Stimulated activated CD8-positive, alpha-beta memory T cell treated with anti-CD3 and anti-CD28 coated beads, Interleukin-7, amount 100 ng/mL, for 4 hours (primary cell): ENCODE results near the gene CYP3A7.
"Not testable (repeated sequence)": the region's sequence is repeated elsewhere in the genome, so short reads cannot be mapped to it uniquely, and the experiment has no call there.

ENCODE experiments used
- DNase-seq, 2 donors: peaks; one replicate each; pipeline ENCODE4 v3.0.0-alpha.2; 2020; ENCODE audit warnings: low read depth in 2 of 2

CYP3A7 gene

GRCh38 chr7:99734987-99735386 is at the start of gene CYP3A7:
TSS of gene CYP3A7 (minus strand) at chr7:99735196. CDS start at chr7:99735093, 103 bp downstream.
- no peak for DNase-seq

- no peak for DNase-seq
These were observed 49.0 kb upstream of the CYP3A7 start, which contains the start of gene CYP3A4 for GRCh38 chr7:99784007-99784406. TSS of gene CYP3A4 (minus strand) at chr7:99784184. CDS start at chr7:99784081, 103 bp downstream.

GRCh38 chr7:99782012-99782953 is 47.3 kb upstream of the CYP3A7 start:
- no peak for DNase-seq

- DNase-seq = no peak
These were observed 45.6 kb upstream of the CYP3A7 start for GRCh38 chr7:99780588-99780987.

GRCh38 chr7:99779949-99780348 is 45.0 kb upstream of the CYP3A7 start:
- DNase-seq = no peak

- no peak for DNase-seq
These were observed 43.9 kb upstream of the CYP3A7 start for GRCh38 chr7:99778880-99779279.

GRCh38 chr7:99773395-99773794 is 38.4 kb upstream of the CYP3A7 start:
- DNase-seq = not testable (repeated sequence)

GRCh38 chr7:99772565-99772964 is 37.6 kb upstream of the CYP3A7 start:
- DNase-seq = no peak

- DNase-seq = not testable (repeated sequence)
These were observed 34.5 kb upstream of the CYP3A7 start for GRCh38 chr7:99769494-99769893.

- no peak for DNase-seq
These were observed 33.5 kb upstream of the CYP3A7 start for GRCh38 chr7:99768471-99768870.

GRCh38 chr7:99767662-99768061 is 32.7 kb upstream of the CYP3A7 start:
- no peak for DNase-seq

GRCh38 chr7:99766484-99767099 is 31.6 kb upstream of the CYP3A7 start:
- DNase-seq = no peak

- no peak for DNase-seq
These were observed 29.5 kb upstream of the CYP3A7 start for GRCh38 chr7:99764478-99764877.

- no peak for DNase-seq
These were observed 27.8 kb upstream of the CYP3A7 start for GRCh38 chr7:99762680-99763327.

GRCh38 chr7:99755085-99755484 is 20.1 kb upstream of the CYP3A7 start:
- DNase-seq = no peak

GRCh38 chr7:99752356-99752755 is 17.4 kb upstream of the CYP3A7 start:
- no peak for DNase-seq

GRCh38 chr7:99751322-99752052 is 16.5 kb upstream of the CYP3A7 start:
- DNase-seq = not testable (repeated sequence)

GRCh38 chr7:99748846-99749579 is 14.0 kb upstream of the CYP3A7 start:
- no peak for DNase-seq

- not testable (repeated sequence) for DNase-seq
These were observed 11.9 kb upstream of the CYP3A7 start for GRCh38 chr7:99746915-99747314.

- DNase-seq = not testable (repeated sequence)
These were observed 10.4 kb upstream of the CYP3A7 start for GRCh38 chr7:99745395-99745794.
